Lower leg skin (tissue), 3 donors: Measurements from ENCODE around the gene UNC93B1.

Source experiments
- CTCF ChIP-seq, 3 donors: fragments of 450-650 bp; IDR thresholded peaks; one replicate each; pipeline ENCODE4 v1.5.1; 2016; ENCODE audit warnings: antibody characterized with exemption in 3 of 3, mild to moderate bottlenecking in 3 of 3, moderate library complexity in 2 of 3
- POLR2A ChIP-seq, 2 donors: fragments of 450-650 bp; IDR thresholded peaks; one replicate each; pipeline ENCODE4 v1.6.1; 2016 to 2017; ENCODE audit warnings: antibody characterized with exemption in 2 of 2, mild to moderate bottlenecking in 1 of 2, moderate library complexity in 1 of 2

GRCh38 chr11:68042219-68043028 is 38.5 kb upstream of the UNC93B1 start:
- TF ChIP-seq CTCF (IDR thresholded peaks at IDR 0.05) (no peak), POLR2A (IDR thresholded peaks at IDR 0.05) (no peak)
